ENCODE data around the gene SAA1. TPM values are rescaled to one million over a fixed set of nuclear protein-coding genes. Genes with fewer than 3 reads are reported as not detected.

The SAA1 gene
- total and polyA plus RNA-seq, 3 donors from 2014 or later = 6.2 TPM; not detected in 2

- intact Hi-C loops (cut with DNase I; ENCODE audit: low total_unique reads) = no loop called here
- no peak overlapping the region for H3K4me3 ChIP-seq
- no peak overlapping the region for H3K27ac ChIP-seq
- no peaks in the 10 kb centered on the region for H3K4me1 ChIP-seq
- H3K36me3 ChIP-seq (ENCODE audit: low read depth, missing control alignments) = no peaks in the 10 kb centered on the region
- no peaks in the 10 kb centered on the region for H3K27me3 ChIP-seq
- TF ChIP-seq, protein P1, sequence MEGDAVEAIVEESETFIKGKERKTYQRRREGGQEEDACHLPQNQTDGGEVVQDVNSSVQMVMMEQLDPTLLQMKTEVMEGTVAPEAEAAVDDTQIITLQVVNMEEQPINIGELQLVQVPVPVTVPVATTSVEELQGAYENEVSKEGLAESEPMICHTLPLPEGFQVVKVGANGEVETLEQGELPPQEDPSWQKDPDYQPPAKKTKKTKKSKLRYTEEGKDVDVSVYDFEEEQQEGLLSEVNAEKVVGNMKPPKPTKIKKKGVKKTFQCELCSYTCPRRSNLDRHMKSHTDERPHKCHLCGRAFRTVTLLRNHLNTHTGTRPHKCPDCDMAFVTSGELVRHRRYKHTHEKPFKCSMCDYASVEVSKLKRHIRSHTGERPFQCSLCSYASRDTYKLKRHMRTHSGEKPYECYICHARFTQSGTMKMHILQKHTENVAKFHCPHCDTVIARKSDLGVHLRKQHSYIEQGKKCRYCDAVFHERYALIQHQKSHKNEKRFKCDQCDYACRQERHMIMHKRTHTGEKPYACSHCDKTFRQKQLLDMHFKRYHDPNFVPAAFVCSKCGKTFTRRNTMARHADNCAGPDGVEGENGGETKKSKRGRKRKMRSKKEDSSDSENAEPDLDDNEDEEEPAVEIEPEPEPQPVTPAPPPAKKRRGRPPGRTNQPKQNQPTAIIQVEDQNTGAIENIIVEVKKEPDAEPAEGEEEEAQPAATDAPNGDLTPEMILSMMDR (IDR thresholded peaks at IDR 0.05) = no peak
- TF ChIP-seq POLR2A (IDR thresholded peaks at IDR 0.05) = no peak
- 71 to 78% methylated on average over 2 of the region's 2 CpGs for WGBS, 2 donors
- H3K9me3 ChIP-seq = no peaks in the 10 kb centered on the region
- no peak for DNase-seq
These were observed 40.2 kb upstream of the SAA1 start for GRCh38 chr11:18225913-18226312.

DNA sequence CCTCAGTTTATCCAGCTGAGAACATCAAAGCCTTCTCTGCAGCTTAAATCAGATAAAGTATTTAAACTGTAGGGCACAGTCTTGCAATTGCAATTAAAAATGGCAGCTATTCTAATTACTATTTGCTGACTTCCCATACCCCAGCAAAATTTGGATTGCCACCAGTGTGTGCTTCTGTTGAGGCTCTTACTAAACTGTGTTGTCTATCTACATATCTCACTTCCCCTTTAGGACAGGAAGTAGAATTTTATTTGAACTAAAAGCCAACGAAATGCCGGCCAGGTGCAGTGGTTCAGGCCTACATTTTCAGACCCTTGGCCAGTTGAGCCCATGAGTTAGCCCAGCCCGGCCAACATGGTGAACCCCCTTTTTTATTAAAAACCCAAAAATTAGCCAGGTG is 36.6 kb upstream of the SAA1 start:
- WGBS, 2 donors = 72 to 86% methylated on average over 2 to 3 of the region's 3 CpGs
- Histone ChIP-seq H3K4me1 (no peaks in the 10 kb centered on the region), H3K9me3 (no peaks in the 10 kb centered on the region), H3K4me3 (no peak overlapping the region), H3K27ac (no peak overlapping the region), H3K27me3 (no peaks in the 10 kb centered on the region), H3K36me3 (ENCODE audit: low read depth, missing control alignments) (no peaks in the 10 kb centered on the region)
- intact Hi-C loops (cut with DNase I; ENCODE audit: low total_unique reads) = no loop called here
- no peak for DNase-seq
- TF ChIP-seq POLR2A (IDR thresholded peaks at IDR 0.05) = no peak
- TF ChIP-seq, protein P1 (IDR thresholded peaks at IDR 0.05) = no peak

DNA sequence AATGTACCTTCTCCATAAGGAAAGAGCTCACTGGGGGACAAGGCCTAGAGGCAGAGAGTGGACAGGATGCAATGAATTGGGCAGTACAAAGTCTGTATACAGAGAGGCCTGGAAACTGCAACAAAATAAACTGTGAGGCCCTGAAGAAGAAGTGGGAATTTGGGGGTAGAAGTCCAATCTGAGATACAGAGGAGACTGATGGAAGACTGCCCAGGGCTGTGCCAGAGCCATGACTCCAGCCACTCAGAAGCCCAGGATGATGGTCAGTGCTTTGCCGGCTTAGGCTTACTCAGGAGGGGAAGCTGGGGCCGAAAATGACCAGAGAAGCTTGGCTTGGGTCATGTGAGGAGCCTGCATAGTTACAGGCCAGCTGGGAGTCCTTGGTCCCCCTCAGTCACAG is 35.2 kb upstream of the SAA1 start:
- Histone ChIP-seq H3K9me3 (no peaks in the 10 kb centered on the region), H3K27ac (no peak overlapping the region), H3K36me3 (ENCODE audit: low read depth, missing control alignments) (no peaks in the 10 kb centered on the region), H3K27me3 (no peaks in the 10 kb centered on the region), H3K4me3 (no peak overlapping the region), H3K4me1 (no peaks in the 10 kb centered on the region)
- TF ChIP-seq, protein P1 (IDR thresholded peaks at IDR 0.05) = no peak
- no peak for TF ChIP-seq POLR2A (IDR thresholded peaks at IDR 0.05)
- intact Hi-C loops (cut with DNase I; ENCODE audit: low total_unique reads) = no loop called here
- WGBS, 2 donors = 84 to 91% methylated on average over 2 of the region's 2 CpGs
- no peak for DNase-seq

GRCh38 chr11:18233912-18234311 is 32.2 kb upstream of the SAA1 start:
- H3K27ac ChIP-seq = no peak overlapping the region
- no peaks in the 10 kb centered on the region for H3K4me1 ChIP-seq
- H3K27me3 ChIP-seq = no peaks in the 10 kb centered on the region
- H3K36me3 ChIP-seq (ENCODE audit: low read depth, missing control alignments) = no peaks in the 10 kb centered on the region
- WGBS, 2 donors = 93 to 97% methylated on average over 4 of the region's 4 CpGs
- no peaks in the 10 kb centered on the region for H3K9me3 ChIP-seq
- H3K4me3 ChIP-seq = no peak overlapping the region
- DNase-seq = no peak
- TF ChIP-seq POLR2A (IDR thresholded peaks at IDR 0.05) = no peak
- TF ChIP-seq, protein P1 (IDR thresholded peaks at IDR 0.05) = no peak
- intact Hi-C loops (cut with DNase I; ENCODE audit: low total_unique reads) = no loop called here
